SJSA1 (cell line): ENCODE measurements around the gene XDH. TPM values are rescaled to one million over a fixed set of nuclear protein-coding genes. Genes with fewer than 3 reads are reported as not detected.

Experiments
- DNase-seq, 2 experiments: peaks; one replicate each; pipeline ENCODE4 v3.0.0-alpha.2; 2015 to 2020; ENCODE audit warnings: low spot score in 2 of 2, low read depth in 1 of 2
- H3K27ac ChIP-seq: fragments of 250-450 bp; sonication (Bioruptor Pico); 2 replicates; pipeline ENCODE4 v1.5.1; 2020; ENCODE audit warnings: mild to moderate bottlenecking, moderate library complexity
- H3K27me3 ChIP-seq: fragments of 250-450 bp; sonication (Bioruptor Pico); replicated peaks from 2 replicates; pipeline ENCODE4 v1.5.1; 2020; ENCODE audit warnings: mild to moderate bottlenecking, moderate library complexity
- H3K36me3 ChIP-seq: fragments of 250-450 bp; sonication (Bioruptor Pico); 2 replicates; pipeline ENCODE4 v1.5.1; 2020; ENCODE audit warnings: mild to moderate bottlenecking
- H3K4me1 ChIP-seq: fragments of 250-450 bp; sonication (Bioruptor Pico); replicated peaks from 2 replicates; pipeline ENCODE4 v1.6.1; 2021; ENCODE audit warnings: mild to moderate bottlenecking
- H3K4me3 ChIP-seq: fragments of 250-450 bp; sonication (Bioruptor Pico); 2 replicates; pipeline ENCODE4 v1.5.1; 2020; ENCODE audit warnings: mild to moderate bottlenecking
- H3K9me3 ChIP-seq: fragments of 250-450 bp; sonication (Bioruptor Pico); replicated peaks from 2 replicates; pipeline ENCODE4 v1.5.1; 2020; ENCODE audit warnings: mild to moderate bottlenecking
- total RNA-seq: library from RNA; depleted of rRNA; stranded (reverse); fragments of >200 nt; shearing (Covaris generic); gene quantifications from 2 replicates; pipeline ENCODE4 v1.2.3, GENCODE V29; 2014

The XDH gene
- total RNA-seq, 1 experiment from 2014 or later, result 0.05 TPM

DNA sequence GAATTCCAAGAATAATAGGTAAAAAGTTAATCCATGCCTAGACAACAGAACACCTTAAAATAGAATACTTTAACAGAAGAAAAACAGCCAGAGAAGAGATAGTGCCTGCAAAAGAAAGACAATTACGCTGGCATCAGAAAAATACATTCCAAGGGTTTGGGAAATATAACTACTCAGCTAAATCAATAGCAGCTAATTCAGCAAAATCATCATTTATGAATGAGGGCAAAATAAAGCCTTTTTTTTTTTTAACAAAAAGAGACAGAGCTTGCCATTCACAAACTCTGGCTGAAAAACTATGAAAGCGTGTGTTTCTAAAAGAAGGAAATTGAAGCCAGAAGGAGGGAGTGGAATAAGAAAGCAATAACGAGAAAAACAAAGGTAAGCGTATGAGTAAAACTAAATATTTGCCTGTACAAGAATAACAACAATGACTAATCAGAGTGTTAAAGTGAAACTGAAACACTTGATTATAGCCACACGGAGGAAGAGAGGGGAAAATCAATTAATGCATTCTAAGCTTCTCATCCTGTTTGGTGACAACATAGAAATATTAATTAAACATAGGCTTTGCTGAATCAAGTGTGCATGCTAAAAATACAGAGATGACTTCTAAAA, 90.4 kb downstream of the XDH start:
- H3K36me3 ChIP-seq, result no peaks in the 10 kb centered on the region
- no peaks in the 10 kb centered on the region for H3K27me3 ChIP-seq
- no peaks in the 10 kb centered on the region for H3K9me3 ChIP-seq
- peaks cover 19% of the 10 kb centered on the region for H3K4me1 ChIP-seq
- no peak overlapping the region; the same call in 1 of the 2 replicates for H3K27ac ChIP-seq
- peak overlapping the region; percentile 16 for H3K4me3 ChIP-seq
- DNase-seq, result peak in 1 of 2 experiments; percentile 31

GRCh38 chr2:31322371-31322770, 92.2 kb downstream of the XDH start:
- Histone ChIP-seq H3K27me3 (no peaks in the 10 kb centered on the region), H3K9me3 (no peaks in the 10 kb centered on the region), H3K4me1 (peaks cover 33% of the 10 kb centered on the region), H3K4me3 (no peak overlapping the region), H3K36me3 (no peaks in the 10 kb centered on the region), H3K27ac (no peak overlapping the region)
- DNase-seq, result no peak

DNA sequence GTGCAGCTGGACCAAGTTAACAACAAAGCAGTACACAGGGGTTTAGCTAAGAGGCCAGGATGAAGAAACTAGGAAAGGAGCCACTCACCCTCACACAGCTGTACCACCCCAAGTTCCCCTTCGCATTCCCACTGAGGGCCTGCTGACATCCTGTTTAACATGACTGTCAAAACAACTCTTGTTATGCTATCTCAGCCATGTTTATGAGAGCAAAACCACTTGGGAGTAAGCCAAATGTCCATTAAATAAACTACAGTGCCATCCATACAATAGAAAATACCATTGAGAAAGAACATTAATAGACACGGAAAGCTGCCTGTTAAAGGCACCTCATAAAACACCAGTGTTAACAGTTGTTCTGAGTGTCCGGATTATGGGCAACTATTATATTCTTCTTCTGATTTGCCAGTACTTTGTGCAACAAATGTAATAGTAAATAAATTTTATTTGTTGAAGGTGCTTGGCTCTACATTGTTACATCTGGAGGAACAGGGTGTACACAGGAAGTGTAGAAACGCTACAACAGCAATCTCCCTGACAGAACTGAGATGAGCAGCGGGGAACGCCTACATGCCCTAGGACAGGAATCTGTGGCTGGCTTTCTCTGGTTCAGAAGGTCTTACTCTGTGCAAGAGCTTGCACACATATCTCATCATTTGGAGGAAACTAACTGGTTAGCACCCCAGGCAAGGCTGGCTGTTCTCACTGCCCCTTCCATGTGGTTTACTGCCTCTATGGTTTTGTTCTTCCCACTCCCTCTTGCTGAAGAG, 95.0 kb downstream of the XDH start:
- H3K27ac ChIP-seq, result peak overlapping the region; percentile 3; the same call in 1 of the 2 replicates
- peak; percentile 72 to 85 for DNase-seq
- no peaks in the 10 kb centered on the region for H3K36me3 ChIP-seq
- no peak overlapping the region for H3K4me3 ChIP-seq
- H3K4me1 ChIP-seq, result peaks cover 33% of the 10 kb centered on the region
- no peaks in the 10 kb centered on the region for H3K27me3 ChIP-seq
- H3K9me3 ChIP-seq, result no peaks in the 10 kb centered on the region; the same call in 1 of the 2 replicates

DNA sequence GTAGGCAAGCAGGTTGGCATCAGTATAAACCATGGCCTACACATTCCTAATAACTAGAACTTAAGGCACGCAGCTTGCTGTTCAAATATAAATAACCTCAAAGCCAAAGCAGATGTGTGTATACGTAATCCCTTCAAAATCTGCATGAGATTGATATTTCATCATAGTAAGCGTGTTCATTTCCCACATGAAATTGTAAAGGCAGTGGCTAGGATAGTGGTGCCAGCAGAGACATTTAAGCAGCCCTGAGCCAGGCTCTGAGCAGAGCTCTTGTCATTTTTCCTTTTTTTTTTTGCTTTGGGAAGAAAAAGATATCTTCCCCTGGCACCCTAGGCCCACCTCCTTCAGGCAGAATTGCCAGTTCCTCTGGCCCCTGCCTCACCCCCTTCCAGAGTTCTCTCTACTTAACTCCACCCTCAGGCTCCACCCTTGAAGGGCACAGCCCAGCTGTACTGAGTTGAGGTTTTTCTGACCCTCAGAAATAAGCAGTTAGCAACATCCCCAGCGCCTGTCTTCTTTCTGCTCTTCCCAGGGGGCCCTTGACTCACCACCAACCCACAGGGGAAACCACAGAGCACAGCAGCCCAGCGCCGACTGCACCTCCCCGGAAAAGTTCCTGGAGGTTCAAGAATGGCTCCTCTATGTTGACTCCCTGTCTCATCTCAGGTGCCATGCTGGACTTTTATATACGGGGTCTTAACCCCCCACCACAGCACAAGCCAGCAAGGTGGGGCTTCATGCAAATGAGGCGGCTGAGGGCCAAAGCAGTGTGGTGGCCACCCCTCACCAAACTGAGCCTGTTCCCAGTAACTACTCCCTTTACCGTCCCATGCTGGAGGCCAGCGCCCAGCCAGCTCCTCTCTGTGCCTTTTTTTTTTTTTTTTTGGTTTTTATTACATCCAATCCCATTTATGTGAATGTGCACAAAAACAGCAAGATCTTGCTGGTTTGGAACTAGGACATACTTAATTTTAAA, 95.9 kb downstream of the XDH start:
- Histone ChIP-seq H3K4me1 (peaks cover 28% of the 10 kb centered on the region), H3K27ac (peak overlapping the region; percentile 3), H3K36me3 (no peaks in the 10 kb centered on the region), H3K9me3 (no peaks in the 10 kb centered on the region; the same call in 1 of the 2 replicates), H3K27me3 (no peaks in the 10 kb centered on the region), H3K4me3 (no peak overlapping the region)
- peak; percentile 82 to 86 for DNase-seq

DNA sequence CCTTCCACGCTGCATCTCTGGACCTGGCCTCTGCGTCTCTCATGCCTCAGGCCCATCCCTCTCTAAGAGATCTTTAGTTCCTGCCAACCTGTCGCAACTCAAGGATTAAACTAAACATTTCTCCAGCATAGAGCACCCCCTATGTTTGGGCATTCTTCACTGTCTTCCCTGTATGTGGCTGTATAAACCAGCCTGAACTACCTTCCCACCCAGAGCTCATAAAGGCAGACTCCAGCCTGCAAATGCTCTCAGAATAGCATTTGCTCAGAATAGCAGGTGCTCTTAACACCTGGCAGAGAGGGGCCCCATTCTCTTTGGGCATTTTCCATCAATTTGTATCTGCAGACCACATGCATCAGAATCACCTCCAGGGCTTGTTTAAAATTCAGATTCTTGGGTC, 97.1 kb downstream of the XDH start:
- Histone ChIP-seq H3K27me3 (no peaks in the 10 kb centered on the region), H3K27ac (no peak overlapping the region), H3K36me3 (no peaks in the 10 kb centered on the region), H3K9me3 (no peaks in the 10 kb centered on the region; the same call in 1 of the 2 replicates), H3K4me3 (no peak overlapping the region), H3K4me1 (peaks cover 26% of the 10 kb centered on the region)
- DNase-seq, result no peak

- H3K27ac ChIP-seq, result no peak overlapping the region
- H3K4me1 ChIP-seq, result peaks cover 20% of the 10 kb centered on the region
- no peak overlapping the region for H3K4me3 ChIP-seq
- no peaks in the 10 kb centered on the region for H3K27me3 ChIP-seq
- H3K9me3 ChIP-seq, result no peaks in the 10 kb centered on the region; the same call in 1 of the 2 replicates
- DNase-seq, result no peak
- no peaks in the 10 kb centered on the region for H3K36me3 ChIP-seq
Observed at GRCh38 chr2:31314761-31315160, 99.8 kb downstream of the XDH start.

DNA sequence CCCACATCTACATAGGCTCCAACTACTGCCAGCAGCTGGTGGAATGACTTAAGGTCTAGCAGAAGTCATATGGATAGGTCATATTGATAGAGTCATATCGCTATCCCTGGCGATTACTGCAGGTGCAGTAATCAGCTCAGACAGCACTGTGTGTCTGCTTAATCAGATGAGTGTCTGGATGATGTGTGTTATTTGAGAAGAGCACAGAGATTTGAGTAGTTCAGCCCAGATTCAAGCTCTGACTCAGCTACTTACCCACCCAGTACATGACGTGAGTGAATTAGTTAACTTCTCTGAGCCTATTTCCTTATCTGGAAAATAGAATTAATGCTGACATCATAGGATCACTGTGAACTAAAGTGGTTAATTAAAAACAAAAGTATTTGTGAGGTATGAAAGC, 101.6 kb downstream of the XDH start:
- no peak for DNase-seq
- Histone ChIP-seq H3K9me3 (no peaks in the 10 kb centered on the region; the same call in 1 of the 2 replicates), H3K36me3 (no peaks in the 10 kb centered on the region)

GRCh38 chr2:31304816-31305215, 109.7 kb downstream of the XDH start:
- DNase-seq, result no peak
- no peak overlapping the region for H3K27ac ChIP-seq
- H3K36me3 ChIP-seq, result no peaks in the 10 kb centered on the region
- H3K4me1 ChIP-seq, result no peaks in the 10 kb centered on the region
- no peaks in the 10 kb centered on the region for H3K9me3 ChIP-seq
- H3K27me3 ChIP-seq, result no peaks in the 10 kb centered on the region
- no peak overlapping the region for H3K4me3 ChIP-seq

More for the DNA sequence above, 101.6 kb downstream of the XDH start:
- H3K27me3 ChIP-seq, result no peaks in the 10 kb centered on the region
- H3K27ac ChIP-seq, result no peak overlapping the region
- no peak overlapping the region for H3K4me3 ChIP-seq
- H3K4me1 ChIP-seq, result peaks cover 1% of the 10 kb centered on the region

GRCh38 chr2:31302940-31303563, 111.5 kb downstream of the XDH start:
- no peak overlapping the region for H3K27ac ChIP-seq
- H3K4me3 ChIP-seq, result no peak overlapping the region
- H3K36me3 ChIP-seq, result no peaks in the 10 kb centered on the region
- no peaks in the 10 kb centered on the region for H3K27me3 ChIP-seq
- H3K4me1 ChIP-seq, result peaks cover 6% of the 10 kb centered on the region
- DNase-seq, result no peak
- H3K9me3 ChIP-seq, result no peaks in the 10 kb centered on the region

DNA sequence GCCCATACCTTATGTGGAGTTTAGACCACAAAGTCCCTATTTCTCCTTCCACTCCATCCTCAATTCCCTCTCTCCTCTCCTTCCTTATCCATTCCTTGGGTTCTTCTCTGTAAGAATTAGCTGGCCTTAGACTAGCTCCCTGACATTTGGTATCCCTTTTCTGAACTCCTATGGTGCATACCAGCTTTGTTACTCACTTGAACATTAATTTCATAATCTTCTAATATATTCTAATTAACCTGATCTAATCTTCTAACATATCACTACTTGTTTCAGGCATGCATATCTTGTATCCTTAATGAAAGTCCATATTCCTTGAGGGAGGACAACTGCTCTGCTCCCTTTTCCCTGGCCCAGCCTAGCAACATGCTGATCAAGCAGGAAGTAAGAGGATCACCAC, 114.2 kb downstream of the XDH start:
- peaks cover 33% of the 10 kb centered on the region for H3K4me1 ChIP-seq
- H3K27me3 ChIP-seq, result no peaks in the 10 kb centered on the region
- no peak overlapping the region for H3K4me3 ChIP-seq
- no peak overlapping the region for H3K27ac ChIP-seq
- H3K9me3 ChIP-seq, result no peaks in the 10 kb centered on the region
- no peak for DNase-seq
- H3K36me3 ChIP-seq, result no peaks in the 10 kb centered on the region

GRCh38 chr2:31299547-31299946, 115.0 kb downstream of the XDH start:
- Histone ChIP-seq H3K27me3 (no peaks in the 10 kb centered on the region), H3K27ac (no peak overlapping the region), H3K36me3 (no peaks in the 10 kb centered on the region), H3K4me1 (peaks cover 41% of the 10 kb centered on the region), H3K9me3 (no peaks in the 10 kb centered on the region), H3K4me3 (no peak overlapping the region)
- no peak for DNase-seq

DNA sequence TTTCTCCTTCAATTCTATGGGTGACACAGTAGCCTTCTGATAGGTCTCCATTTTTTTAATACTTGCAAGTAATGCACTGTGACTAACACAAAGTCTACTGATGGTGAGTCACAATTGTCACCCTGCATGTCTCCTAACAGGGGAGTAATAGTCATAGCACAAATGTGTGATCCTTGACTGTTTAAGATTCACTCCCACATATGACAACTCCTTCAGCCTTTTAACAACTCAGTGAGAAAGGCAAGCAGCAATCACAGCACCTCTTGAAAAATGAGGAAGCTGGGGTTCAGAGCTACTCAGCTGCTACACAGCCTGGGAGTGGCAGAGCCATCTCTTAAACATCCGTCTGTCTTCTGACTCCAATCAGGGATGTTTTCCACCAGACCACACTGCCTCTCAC, 116.8 kb downstream of the XDH start:
- peak; percentile 54 to 63 for DNase-seq
- Histone ChIP-seq H3K27me3 (no peaks in the 10 kb centered on the region), H3K36me3 (no peaks in the 10 kb centered on the region), H3K27ac (peak overlapping the region; percentile 56), H3K4me1 (peaks cover 50% of the 10 kb centered on the region), H3K9me3 (no peaks in the 10 kb centered on the region), H3K4me3 (no peak overlapping the region)

DNA sequence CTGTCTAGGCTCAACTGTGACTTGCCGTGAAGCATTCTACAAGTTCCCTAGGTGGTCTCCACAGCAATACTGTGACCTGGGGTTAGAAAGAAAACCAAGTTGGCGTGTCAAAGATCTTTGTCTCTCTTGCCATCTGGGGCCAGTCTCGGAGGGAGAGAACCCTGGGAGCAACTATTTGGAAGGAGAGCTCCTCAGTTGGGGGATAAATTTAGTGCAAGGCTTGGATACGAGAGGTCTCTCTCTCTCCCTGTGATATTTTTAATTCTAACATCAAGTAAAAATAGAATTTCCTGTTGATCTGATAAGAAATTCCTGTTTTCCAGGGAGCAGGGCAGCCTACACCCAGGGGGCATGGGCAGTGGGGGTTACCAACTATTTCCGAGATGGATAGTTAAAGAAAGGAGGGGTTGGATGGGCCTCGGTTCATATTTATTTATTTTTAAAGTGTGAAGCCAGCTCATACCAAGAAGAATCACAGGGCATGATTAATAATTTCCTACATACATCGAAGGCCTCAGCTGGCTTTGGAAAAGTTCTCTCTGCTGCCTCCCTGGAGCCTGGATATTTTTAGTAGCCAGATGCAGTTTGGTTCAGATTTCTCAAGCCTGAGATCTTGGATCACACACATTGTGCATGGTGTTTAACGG, 117.8 kb downstream of the XDH start:
- Histone ChIP-seq H3K27me3 (no peaks in the 10 kb centered on the region), H3K9me3 (no peaks in the 10 kb centered on the region), H3K4me1 (peaks cover 50% of the 10 kb centered on the region), H3K4me3 (no peak overlapping the region), H3K36me3 (no peaks in the 10 kb centered on the region), H3K27ac (peak overlapping the region; percentile 56)
- peak; percentile 71 to 78 for DNase-seq
